ENCODE results near the gene ASCC1.

GRCh38 chr10:72132854-72133253 lies 83.2 kb downstream of the ASCC1 start:
- TF ChIP-seq CTCF (IDR thresholded peaks at IDR 0.05) (no peak), EP300 (IDR thresholded peaks at IDR 0.05) (no peak), POLR2A (IDR thresholded peaks at IDR 0.05) (no peak)

Data from gastroesophageal sphincter (tissue), 3 donors.